HCT116 (cell line): Measurements from ENCODE around the gene RHOU. TPM values are rescaled to one million over a fixed set of nuclear protein-coding genes. Genes with fewer than 3 reads are reported as not detected.

Experiments used
- ATAC-seq: fragments of 200-7000 bp; cut with Tn5 transposase; 2 replicates; pipeline ENCODE4 v1.9.1; 2020; ENCODE audit warnings: mild to moderate bottlenecking, moderate library complexity
- BruUV-seq: library from RNA; stranded (reverse); fragments of 400-500 nt; replicated peaks from 2 replicates; lab custom pipeline; 2021; lab: Mats Ljungman, UMichigan
- CTCF ChIA-PET: fragments of 300-600 bp; sonication (Branson Sonifier 250); formaldehyde crosslinking; loops from one replicate; lab custom pipeline; 2021; ENCODE audit warnings: antibody characterized with exemption; lab: Charles Lee
- POLR2A ChIA-PET: fragments of 300-600, 350-600 bp; sonication (Branson Sonifier 250); formaldehyde crosslinking; loops from one replicate; lab custom pipeline; 2021; ENCODE audit warnings: antibody characterized with exemption; lab: Charles Lee
- RAD21 ChIA-PET, 2 experiments: fragments of 300-600 bp; sonication (Branson Sonifier 250); formaldehyde crosslinking; loops; one replicate each; lab custom pipeline; 2023; ENCODE audit warnings: low total read pairs in 2 of 2; ENCODE audit not compliant: uncharacterized antibody in 2 of 2, unreplicated experiment in 2 of 2, low non-redundant PET in 1 of 2; lab: Charles Lee
- DNase-seq: peaks from one replicate; pipeline ENCODE4 v3.0.0-alpha.2; 2010; ENCODE audit warnings: low read depth, low spot score
- H2AFZ ChIP-seq: fragments of 200-600 bp; shearing (Covaris generic), sonication (generic); 2 replicates; pipeline ENCODE4 v1.6.1; 2017; ENCODE audit warnings: low read depth, mixed run types, mixed read lengths, antibody characterized with exemption, low read length; ENCODE audit not compliant: poor library complexity, severe bottlenecking
- H3K27ac ChIP-seq: 2 replicates; pipeline ENCODE4 v1.5.1; 2012; ENCODE audit warnings: low read depth, low read length
- H3K27me3 ChIP-seq: fragments of 200-600 bp; sonication (generic); 2 replicates; pipeline ENCODE4 v1.6.1; 2016; ENCODE audit warnings: mixed run types, low read length, mixed read lengths; ENCODE audit not compliant: insufficient read depth
- H3K36me3 ChIP-seq, 2 experiments: fragments of 200-500 bp in 1 of 2; fragments of 200-600 bp in 1 of 2; sonication (Bioruptor generic) in 1 of 2; sonication (generic) in 1 of 2; 2 replicates each; pipeline versions ENCODE4 v1.5.1 to v1.6.1; 2014 to 2016; ENCODE audit warnings: low read length in 2 of 2, inconsistent platforms in 1 of 2, mixed read lengths in 1 of 2, mixed run types in 1 of 2; ENCODE audit not compliant: insufficient read depth in 2 of 2, control insufficient read depth in 1 of 2
- H3K4me1 ChIP-seq, 2 experiments: fragments of 200-600 bp in 1 of 2; sonication (generic) in 1 of 2; 2 replicates each; pipeline versions ENCODE4 v1.5.1 to v1.6.1; 2012 to 2017; ENCODE audit warnings: low read length in 2 of 2, inconsistent platforms in 1 of 2, mild to moderate bottlenecking in 1 of 2, mixed read lengths in 1 of 2, mixed run types in 1 of 2, moderate library complexity in 1 of 2; ENCODE audit not compliant: insufficient read depth in 2 of 2, control insufficient read depth in 1 of 2
- H3K4me2 ChIP-seq: fragments of 200-600 bp; sonication (generic); 2 replicates; pipeline ENCODE4 v1.6.1; 2017; ENCODE audit warnings: mixed run types, low read length, mixed read lengths
- H3K4me3 ChIP-seq, 2 experiments: fragments of 200-600 bp in 1 of 2; sonication (generic) in 1 of 2; replicated peaks in 1 of 2; 2 replicates each; pipeline ENCODE4 v1.5.1; 2011 to 2016; ENCODE audit warnings: low read length in 2 of 2, control low read depth in 1 of 2, low read depth in 1 of 2, mild to moderate bottlenecking in 1 of 2, mixed read lengths in 1 of 2, mixed run types in 1 of 2
- H3K79me2 ChIP-seq: fragments of 200-600 bp; sonication (generic); 2 replicates; pipeline ENCODE4 v1.6.1; 2017; ENCODE audit warnings: mild to moderate bottlenecking, mixed run types, low read length, moderate library complexity, mixed read lengths; ENCODE audit not compliant: insufficient read depth
- H3K9ac ChIP-seq: fragments of 200-600 bp; sonication (generic); 2 replicates; pipeline ENCODE4 v1.6.1; 2016; ENCODE audit warnings: low read length, mixed read lengths
- H3K9me2 ChIP-seq: fragments of 200-600 bp; sonication (generic), shearing (Covaris generic); 2 replicates; pipeline ENCODE4 v1.6.1; 2017; ENCODE audit warnings: mixed run types, mild to moderate bottlenecking, moderate library complexity; ENCODE audit not compliant: insufficient read depth
- H3K9me3 ChIP-seq, 2 experiments: fragments of 200-500 bp in 1 of 2; fragments of 200-600 bp in 1 of 2; sonication (Bioruptor generic) in 1 of 2; sonication (generic) in 1 of 2; 2 replicates each; pipeline ENCODE4 v1.6.1; 2014 to 2017; ENCODE audit warnings: low read length in 2 of 2, mixed read lengths in 2 of 2, inconsistent platforms in 1 of 2, low read depth in 1 of 2, mild to moderate bottlenecking in 1 of 2, mixed run types in 1 of 2, moderate library complexity in 1 of 2; ENCODE audit not compliant: control insufficient read depth in 1 of 2, insufficient read depth in 1 of 2
- H4K20me1 ChIP-seq: fragments of 200-600 bp; sonication (generic), shearing (Covaris generic); 2 replicates; pipeline ENCODE4 v1.6.1; 2017; ENCODE audit warnings: mixed run types, mild to moderate bottlenecking, moderate library complexity; ENCODE audit not compliant: insufficient read depth
- CEBPB ChIP-seq: IDR thresholded peaks from 2 replicates; pipeline ENCODE4 v1.6.1; 2012; ENCODE audit warnings: low read depth
- YY1 ChIP-seq: IDR thresholded peaks from 2 replicates; pipeline ENCODE4 v1.6.1; 2011; ENCODE audit warnings: low read length, low read depth, moderate library complexity, mild to moderate bottlenecking; ENCODE audit not compliant: insufficient replicate concordance; ENCODE audit errors: extremely low read depth
- intact Hi-C: fragments of 100-400 bp; cut with micrococcal nuclease; formaldehyde crosslinking; loops from 2 replicates; pipeline ENCODE4 v1.10.0; 2022
- total RNA-seq: library from RNA; stranded (reverse); gene quantifications from one replicate; pipeline ENCODE4 v1.2.1, GENCODE V29; 2021; ENCODE audit not compliant: unreplicated experiment
- TF ChIP-seq, protein P1 (sequence below): IDR thresholded peaks from 2 replicates; pipeline ENCODE4 v1.6.1; 2012
- TF ChIP-seq, protein P2 (sequence below): IDR thresholded peaks from 2 replicates; pipeline ENCODE4 v1.6.1; 2011; ENCODE audit warnings: mild to moderate bottlenecking, low read length, moderate library complexity; ENCODE audit not compliant: insufficient replicate concordance; ENCODE audit errors: extremely low read depth

The RHOU gene
- total RNA-seq, 1 experiment from 2014 or later, result 4.0 TPM

DNA sequence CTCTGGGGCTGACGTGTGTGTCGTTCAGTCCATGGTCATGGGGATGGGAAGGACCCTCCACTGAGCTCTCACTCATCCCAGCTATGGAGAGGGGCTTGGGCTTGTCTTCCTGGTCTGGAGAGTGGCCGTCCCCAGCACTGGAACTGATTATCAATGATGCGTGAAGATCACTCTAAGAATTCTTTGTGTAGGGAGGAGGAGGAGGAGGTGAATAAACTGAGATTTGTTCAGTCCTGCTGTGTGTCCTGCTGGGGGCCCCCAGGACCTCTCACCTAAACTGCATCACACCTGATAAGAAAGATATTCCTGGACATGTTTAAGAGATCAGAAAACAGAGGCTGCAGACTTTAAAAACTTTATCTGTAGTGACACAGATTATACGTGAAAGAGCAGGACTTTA lies 21.2 kb downstream of the RHOU start:
- ChIA-PET CTCF (no interaction called here), RAD21 (no interaction called here), POLR2A (interaction anchor here (0.5 kb wide), 1 partner anchor 553 kb away, joined by 3 read pairs; no protein-coding TSS in a partner anchor)
- Histone ChIP-seq H3K27ac (no peak overlapping the region), H3K36me3 (no peaks in the 10 kb centered on the region), H3K9me3 (no peaks in the 10 kb centered on the region), H3K79me2 (no peaks in the 10 kb centered on the region), H3K4me3 (no peak overlapping the region), H3K4me1 (no peaks in the 10 kb centered on the region), H3K27me3 (peaks cover 8% of the 10 kb centered on the region), H3K4me2 (no peak overlapping the region), H2AFZ (no peak overlapping the region), H3K9me2 (no peaks in the 10 kb centered on the region), H4K20me1 (no peaks in the 10 kb centered on the region), H3K9ac (no peak overlapping the region)
- BruUV-seq, result no TSS peak
- ATAC-seq, result no peak
- TF ChIP-seq, protein P1, sequence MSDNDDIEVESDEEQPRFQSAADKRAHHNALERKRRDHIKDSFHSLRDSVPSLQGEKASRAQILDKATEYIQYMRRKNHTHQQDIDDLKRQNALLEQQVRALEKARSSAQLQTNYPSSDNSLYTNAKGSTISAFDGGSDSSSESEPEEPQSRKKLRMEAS, result no peak
- intact Hi-C loops, result no loop called here
- no peak for DNase-seq

DNA sequence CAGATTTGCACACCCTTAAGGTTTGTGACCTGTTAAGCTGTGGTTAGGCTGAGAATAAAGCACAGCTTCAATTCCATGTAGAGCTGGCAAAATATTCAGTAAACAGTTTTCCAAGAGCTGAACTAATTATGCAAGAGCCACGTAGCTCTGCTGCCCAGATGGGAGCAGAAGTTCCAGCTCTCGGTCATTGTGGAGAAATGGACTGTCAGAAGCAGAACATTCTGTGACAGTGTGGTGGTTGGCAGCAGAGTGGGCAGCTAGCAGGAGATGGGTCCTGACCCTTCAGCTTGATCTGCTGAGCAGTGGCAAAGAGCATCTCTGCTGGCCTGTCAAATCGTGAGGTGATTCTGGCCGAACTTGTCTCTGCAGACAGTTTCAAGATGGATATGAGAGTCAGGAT lies 23.2 kb downstream of the RHOU start:
- no peak for DNase-seq
- H2AFZ ChIP-seq, result no peak overlapping the region
- no peaks in the 10 kb centered on the region for H3K4me1 ChIP-seq
- ChIA-PET POLR2A (no interaction called here), CTCF (no interaction called here), RAD21 (no interaction called here)
- no peak overlapping the region for H3K27ac ChIP-seq
- ATAC-seq, result no peak
- no peaks in the 10 kb centered on the region for H3K36me3 ChIP-seq
- no peaks in the 10 kb centered on the region for H3K9me3 ChIP-seq
- no peak overlapping the region for H3K4me2 ChIP-seq
- no peaks in the 10 kb centered on the region for H3K79me2 ChIP-seq
- H4K20me1 ChIP-seq, result no peaks in the 10 kb centered on the region
- peaks cover 7% of the 10 kb centered on the region for H3K27me3 ChIP-seq
- intact Hi-C loops, result no loop called here
- H3K9me2 ChIP-seq, result no peaks in the 10 kb centered on the region
- TF ChIP-seq, protein P2, sequence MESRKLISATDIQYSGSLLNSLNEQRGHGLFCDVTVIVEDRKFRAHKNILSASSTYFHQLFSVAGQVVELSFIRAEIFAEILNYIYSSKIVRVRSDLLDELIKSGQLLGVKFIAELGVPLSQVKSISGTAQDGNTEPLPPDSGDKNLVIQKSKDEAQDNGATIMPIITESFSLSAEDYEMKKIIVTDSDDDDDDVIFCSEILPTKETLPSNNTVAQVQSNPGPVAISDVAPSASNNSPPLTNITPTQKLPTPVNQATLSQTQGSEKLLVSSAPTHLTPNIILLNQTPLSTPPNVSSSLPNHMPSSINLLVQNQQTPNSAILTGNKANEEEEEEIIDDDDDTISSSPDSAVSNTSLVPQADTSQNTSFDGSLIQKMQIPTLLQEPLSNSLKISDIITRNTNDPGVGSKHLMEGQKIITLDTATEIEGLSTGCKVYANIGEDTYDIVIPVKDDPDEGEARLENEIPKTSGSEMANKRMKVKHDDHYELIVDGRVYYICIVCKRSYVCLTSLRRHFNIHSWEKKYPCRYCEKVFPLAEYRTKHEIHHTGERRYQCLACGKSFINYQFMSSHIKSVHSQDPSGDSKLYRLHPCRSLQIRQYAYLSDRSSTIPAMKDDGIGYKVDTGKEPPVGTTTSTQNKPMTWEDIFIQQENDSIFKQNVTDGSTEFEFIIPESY, result no peak
- TF ChIP-seq YY1 (no peak), CEBPB (no peak)
- no peak overlapping the region for H3K9ac ChIP-seq
- no TSS peak for BruUV-seq
- no peak overlapping the region for H3K4me3 ChIP-seq
